HG03460 (cell line): Measurements from ENCODE around the gene CTPS2.
"Not testable (repeated sequence)": the region's sequence is repeated elsewhere in the genome, so short reads cannot be mapped to it uniquely, and the experiment has no call there.

Experiments used
- ATAC-seq: cut with Tn5 transposase; IDR thresholded peaks from one replicate; pipeline ENCODE4 v1.9.1; 2021; ENCODE audit not compliant: unreplicated experiment

Gene CTPS2

DNA sequence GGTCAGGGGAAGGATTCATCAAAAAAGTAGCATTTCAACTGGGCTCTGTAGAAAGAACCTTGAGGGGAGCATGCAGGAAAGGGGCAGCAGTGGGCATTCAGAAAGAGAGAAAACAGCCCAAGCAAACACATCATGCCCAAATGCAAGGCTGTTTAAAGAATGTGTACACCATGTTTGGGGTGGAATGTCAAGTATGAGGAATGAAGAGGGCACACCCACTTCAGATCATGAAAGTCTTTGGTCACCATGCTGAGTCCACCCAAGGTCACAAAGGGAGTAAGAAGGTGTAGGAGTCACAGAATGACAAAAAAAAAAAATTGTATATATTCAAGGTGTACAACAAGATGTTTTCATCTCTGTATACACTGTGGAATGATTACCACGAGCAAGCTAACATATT is 53.1 kb downstream of the CTPS2 start:
- ATAC-seq, result no peak

- no peak for ATAC-seq
Observed at GRCh38 chrX:16658284-16658683, 54.2 kb downstream of the CTPS2 start.

GRCh38 chrX:16654093-16654492 is 58.4 kb downstream of the CTPS2 start:
- no peak for ATAC-seq

DNA sequence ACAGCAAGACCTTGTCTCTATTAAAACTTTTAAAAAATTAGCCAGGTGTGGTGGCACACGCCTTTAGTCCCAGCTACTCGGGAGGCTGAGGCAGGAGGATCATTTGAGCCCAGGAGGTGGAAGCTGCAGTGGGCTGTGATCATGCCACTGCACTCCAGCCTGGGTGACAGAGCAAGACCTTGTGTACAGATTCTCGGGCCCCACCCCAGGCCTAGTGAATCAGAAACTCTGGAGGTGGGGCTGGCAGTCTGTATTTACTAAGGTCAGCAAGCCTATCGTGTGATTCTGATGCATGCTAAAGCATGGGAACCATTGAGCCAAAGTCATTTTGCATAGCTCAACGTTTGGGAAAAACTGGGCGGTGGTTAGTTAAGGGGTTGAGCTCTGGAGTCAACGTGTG is 59.0 kb downstream of the CTPS2 start:
- ATAC-seq, result no peak

DNA sequence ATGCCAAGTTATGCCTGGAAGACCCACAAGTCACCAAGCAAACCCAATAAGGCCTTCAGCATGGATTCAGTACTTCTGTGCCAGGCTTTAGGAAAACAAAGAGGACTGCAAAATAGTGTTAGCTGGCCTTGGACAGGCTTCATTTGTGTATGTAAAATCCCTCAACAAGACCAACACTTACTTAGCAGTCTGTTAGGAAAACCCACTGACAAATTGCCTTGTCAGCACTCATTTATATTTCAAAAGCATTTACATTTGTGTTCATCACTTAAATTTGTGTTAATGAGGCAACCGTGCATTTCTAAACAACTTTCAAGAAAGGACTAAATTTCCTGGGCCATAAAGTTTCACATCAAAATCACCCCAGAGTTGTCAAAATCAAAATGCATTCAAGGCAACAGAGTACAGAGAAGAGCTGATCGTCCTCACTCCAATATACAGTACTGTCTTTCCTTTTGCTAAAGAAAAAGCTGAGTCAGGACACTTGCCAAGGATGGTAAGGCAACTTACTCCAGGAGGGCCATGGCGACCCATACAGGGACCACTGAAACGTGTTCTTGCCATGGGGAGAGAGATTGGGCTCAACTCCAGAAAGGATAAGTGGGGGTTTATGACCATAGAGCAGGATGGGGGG is 61.0 kb downstream of the CTPS2 start:
- ATAC-seq, result no peak

DNA sequence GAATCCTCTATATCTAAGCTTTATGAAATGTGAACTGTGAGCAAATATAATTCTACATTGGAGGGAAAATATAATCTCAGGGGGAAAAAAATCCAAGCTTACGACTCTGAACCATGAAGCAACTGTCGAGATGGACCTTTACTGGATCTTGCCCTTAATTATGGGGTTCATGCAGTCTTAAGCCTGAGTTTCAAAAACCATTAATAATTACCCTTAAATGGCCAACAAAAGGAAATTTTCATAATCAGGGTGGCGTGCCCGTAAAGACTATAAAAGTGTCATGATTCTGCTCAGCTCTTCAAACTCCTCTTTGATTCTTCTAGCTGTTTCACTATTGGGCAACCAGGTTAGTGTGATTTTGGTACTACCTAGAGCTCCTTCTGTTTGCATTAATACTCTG is 62.6 kb downstream of the CTPS2 start, which contains the start of gene S100G:
S100G (plus strand) TSS at position 301 of the 400 bp plus-strand sequence. CDS start 849 bp downstream, outside the sequence.
- ATAC-seq, result no peak

- ATAC-seq, result no peak
Observed at GRCh38 chrX:16646366-16647138, 65.9 kb downstream of the CTPS2 start.

DNA sequence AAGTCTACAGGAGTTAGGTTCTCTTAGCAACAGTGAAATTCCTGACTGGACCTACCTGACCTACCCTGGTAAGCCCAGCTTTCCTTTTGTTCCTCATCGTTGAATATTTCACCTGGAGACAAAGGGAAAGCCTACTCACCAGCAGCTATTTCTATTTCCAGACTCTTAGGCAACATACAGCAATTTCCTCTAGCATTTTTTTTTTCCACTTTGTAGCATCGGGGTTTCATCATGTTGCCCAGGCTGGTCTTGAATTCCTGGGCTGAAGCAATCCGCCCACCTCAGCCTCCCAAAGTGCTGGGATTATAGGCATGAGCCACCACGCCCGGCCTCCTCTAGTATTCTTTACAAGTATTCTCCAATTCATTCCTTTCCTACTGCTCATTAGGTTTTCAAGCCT is 69.3 kb downstream of the CTPS2 start:
- ATAC-seq, result no peak

GRCh38 chrX:16640823-16641222 is 71.6 kb downstream of the CTPS2 start:
- ATAC-seq, result no peak

GRCh38 chrX:16639966-16640365 is 72.5 kb downstream of the CTPS2 start:
- no peak for ATAC-seq

- ATAC-seq, result no peak
Observed at GRCh38 chrX:16638533-16638932, 73.9 kb downstream of the CTPS2 start.

GRCh38 chrX:16635596-16635995 is 76.9 kb downstream of the CTPS2 start:
- no peak for ATAC-seq

DNA sequence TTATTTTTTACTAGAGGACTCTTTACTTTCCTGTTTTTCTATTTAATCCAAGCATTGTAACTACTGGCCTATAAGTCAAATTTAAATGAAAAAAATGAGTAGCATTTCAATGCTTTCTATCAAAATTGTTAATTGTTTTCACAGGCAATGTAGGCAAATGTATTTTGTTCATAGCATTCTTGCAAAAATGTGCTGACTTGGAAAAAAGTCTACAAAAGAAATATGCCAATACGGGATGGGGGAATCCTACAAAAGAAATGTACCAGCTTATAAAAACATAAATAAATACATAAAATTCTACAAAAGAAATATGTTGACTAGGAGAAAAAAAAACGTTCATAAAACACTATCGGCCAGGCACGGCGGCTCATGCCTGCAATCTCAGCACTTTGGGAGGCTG is 77.4 kb downstream of the CTPS2 start:
- no peak for ATAC-seq

DNA sequence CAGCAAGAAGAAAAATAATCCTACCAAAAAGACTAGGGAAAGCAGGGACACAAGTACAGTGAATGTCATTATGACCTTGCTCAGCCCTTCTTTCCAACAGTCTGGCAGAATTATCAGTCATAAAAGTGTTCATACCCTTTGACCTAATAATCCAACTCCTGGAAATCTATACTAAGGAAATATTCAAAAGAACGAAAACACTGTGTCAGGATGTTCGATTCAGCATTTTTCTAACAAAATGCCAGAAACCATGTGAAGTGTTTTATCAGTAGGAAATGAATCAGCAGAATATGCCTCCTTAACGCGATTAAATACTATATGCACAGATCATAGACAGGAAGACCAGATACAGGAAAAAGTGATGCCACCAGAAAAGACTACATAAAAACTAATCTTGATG is 78.7 kb downstream of the CTPS2 start:
- ATAC-seq, result no peak

- no peak for ATAC-seq
Observed at GRCh38 chrX:16629909-16630308, 82.6 kb downstream of the CTPS2 start.

GRCh38 chrX:16628946-16629595 is 83.4 kb downstream of the CTPS2 start:
- no peak for ATAC-seq

- not testable (repeated sequence) for ATAC-seq
Observed at GRCh38 chrX:16628511-16628910, 84.0 kb downstream of the CTPS2 start.

DNA sequence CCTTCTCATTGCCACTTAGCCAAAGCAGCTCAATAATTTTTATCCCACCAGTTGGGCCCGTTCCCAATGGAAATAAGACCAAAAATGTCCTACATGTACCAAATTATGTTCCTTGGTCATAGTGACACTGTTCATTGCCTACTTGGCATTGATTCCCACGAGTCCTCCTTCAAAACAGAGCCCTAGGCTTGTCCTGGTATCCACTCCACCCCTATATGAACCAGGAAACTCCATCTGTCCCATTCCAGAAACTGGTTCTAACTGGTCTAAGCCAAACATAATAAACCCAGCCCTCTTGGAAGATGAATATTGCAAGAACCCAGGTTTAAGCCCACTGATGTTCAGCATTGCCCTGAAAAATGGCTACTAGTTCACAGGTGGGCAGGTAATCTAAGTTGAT is 93.4 kb downstream of the CTPS2 start:
- ATAC-seq, result no peak

DNA sequence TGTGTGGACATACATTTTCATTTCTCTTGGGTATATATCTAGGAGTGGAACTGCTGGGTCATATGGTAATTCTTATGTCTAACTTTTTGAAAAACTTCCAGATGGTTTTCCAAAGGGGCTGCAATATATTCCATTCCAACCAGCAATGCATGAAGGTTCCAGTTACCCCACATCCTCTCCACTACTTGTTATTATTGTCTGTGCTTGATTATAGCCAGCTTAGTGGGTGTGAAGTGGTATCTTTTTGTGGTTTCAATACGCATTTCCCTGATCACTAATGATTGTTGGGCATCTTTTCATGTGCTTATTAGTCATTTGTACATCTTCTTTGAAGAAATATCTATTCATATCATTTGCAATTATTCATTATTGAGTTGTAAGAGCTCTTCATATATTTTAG is 94.0 kb downstream of the CTPS2 start:
- ATAC-seq, result no peak

- no peak for ATAC-seq
Observed at GRCh38 chrX:16617382-16617781, 95.1 kb downstream of the CTPS2 start.

GRCh38 chrX:16612257-16612897 is 100.1 kb downstream of the CTPS2 start:
- ATAC-seq, result no peak

DNA sequence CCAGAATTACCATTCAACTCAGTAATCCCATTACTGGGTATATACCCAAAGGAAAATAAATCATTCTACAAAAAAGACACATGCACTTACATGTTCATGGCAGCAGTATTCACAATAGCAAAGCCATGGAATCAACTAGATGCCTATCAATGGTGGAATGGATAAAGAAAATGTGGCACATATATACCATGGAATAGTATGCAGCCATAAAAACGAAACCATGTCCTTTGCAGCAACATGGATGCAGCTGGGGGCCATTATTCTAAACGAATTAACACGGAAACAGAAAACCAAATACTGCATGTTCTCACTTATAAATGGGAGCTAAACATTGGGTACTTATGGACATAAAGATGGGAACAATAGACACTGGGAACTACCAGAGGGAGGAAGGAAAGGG is 101.8 kb downstream of the CTPS2 start:
- ATAC-seq, result not testable (repeated sequence)
